GM12878 (cell line): Measurements from ENCODE around the gene NFAT5. TPM values are rescaled to one million over a fixed set of nuclear protein-coding genes. Genes with fewer than 3 reads are reported as not detected.
A peak's percentile ranks its signal among the peaks of the same experiment; 100 is the strongest.

Experiments
- ATAC-seq: fragments of 200-7000 bp; cut with Tn5 transposase; 3 replicates; pipeline ENCODE4 v1.9.1; 2020; ENCODE audit warnings: mild to moderate bottlenecking, moderate library complexity
- BruUV-seq: library from RNA; stranded (reverse); fragments of 400-500 nt; replicated peaks from 2 replicates; lab custom pipeline; 2021; lab: Mats Ljungman, UMichigan
- CTCF ChIA-PET: fragments of 300-600 bp; sonication (Branson Sonifier 250); formaldehyde crosslinking; extraction: SDS; loops from one replicate; lab custom pipeline; 2021; ENCODE audit warnings: inconsistent platforms; lab: Yijun Ruan, JAX
- POLR2A ChIA-PET: fragments of 350-600 bp; formaldehyde crosslinking; extraction: SDS; loops from one replicate; lab custom pipeline; 2021; ENCODE audit warnings: inconsistent platforms; lab: Charles Lee
- RAD21 ChIA-PET: fragments of 300-600 bp; sonication (Branson Sonifier 250); formaldehyde crosslinking; loops from one replicate; lab custom pipeline; 2023; ENCODE audit warnings: antibody characterized with exemption; ENCODE audit not compliant: unreplicated experiment; lab: Charles Lee
- SMC1A ChIA-PET: fragments of 300-600 bp; sonication (Branson Sonifier 250); formaldehyde crosslinking; loops from one replicate; lab custom pipeline; 2023; ENCODE audit not compliant: unreplicated experiment, uncharacterized antibody; lab: Charles Lee
- DNase-seq: peaks from one replicate; pipeline ENCODE4 v3.0.0-alpha.2; 2011; ENCODE audit warnings: low read depth, low spot score
- FAIRE-seq: peaks from 3 replicates; lab custom pipeline; 2011; peaks lifted over from hg19 to GRCh38; lab: Jason Lieb, UNC
- H2AFZ ChIP-seq: 2 replicates; pipeline ENCODE4 v1.6.0; 2011; ENCODE audit warnings: low read depth, low read length, control low read depth; ENCODE audit not compliant: control insufficient read depth
- H3K27ac ChIP-seq: 2 replicates; pipeline ENCODE4 v1.5.1; 2011; ENCODE audit warnings: control low read depth; ENCODE audit not compliant: control insufficient read depth, insufficient read depth
- H3K27me3 ChIP-seq, 2 experiments: replicated peaks in 1 of 2; 2 replicates each; pipeline versions ENCODE4 v1.6.0 to v1.6.1; 2011; ENCODE audit warnings: low read length in 1 of 2; ENCODE audit not compliant: control insufficient read depth in 2 of 2, insufficient read depth in 2 of 2
- H3K36me3 ChIP-seq, 2 experiments: 2 replicates each; pipeline ENCODE4 v1.5.1; 2011; ENCODE audit warnings: low read length in 1 of 2; ENCODE audit not compliant: control insufficient read depth in 2 of 2, insufficient read depth in 2 of 2
- H3K4me1 ChIP-seq: 2 replicates; pipeline ENCODE4 v1.6.1; 2011; ENCODE audit warnings: mild to moderate bottlenecking, low read length, moderate library complexity, mixed read lengths; ENCODE audit not compliant: control insufficient read depth, insufficient read depth
- H3K4me2 ChIP-seq: 2 replicates; pipeline ENCODE4 v1.6.0; 2011; ENCODE audit warnings: control low read depth; ENCODE audit not compliant: control insufficient read depth, insufficient read depth
- H3K4me3 ChIP-seq: fragments of 200-600 bp; sonication (generic); 2 replicates; pipeline ENCODE4 v1.5.1; 2016
- H3K79me2 ChIP-seq: 2 replicates; pipeline ENCODE4 v1.6.0; 2011; ENCODE audit warnings: low read length; ENCODE audit not compliant: control insufficient read depth, insufficient read depth
- H3K9ac ChIP-seq: 2 replicates; pipeline ENCODE4 v1.8.0; 2011; ENCODE audit warnings: low read length, control low read depth, mixed read lengths; ENCODE audit not compliant: control insufficient read depth, insufficient read depth
- H3K9me3 ChIP-seq: replicated peaks from 3 replicates; pipeline ENCODE4 v1.5.1; 2011; ENCODE audit warnings: mild to moderate bottlenecking, low read length; ENCODE audit not compliant: control insufficient read depth, insufficient read depth
- H4K20me1 ChIP-seq: 2 replicates; pipeline ENCODE4 v1.6.0; 2011; ENCODE audit not compliant: control insufficient read depth, insufficient read depth
- CREB1 ChIP-seq: IDR thresholded peaks from 2 replicates; pipeline ENCODE4 v1.6.1; 2012; ENCODE audit warnings: low read depth, mild to moderate bottlenecking, inconsistent platforms
- DPF2 ChIP-seq: fragments of 450-650 bp; IDR thresholded peaks from 2 replicates; pipeline ENCODE4 v1.6.1; 2017; ENCODE audit warnings: mild to moderate bottlenecking
- HDAC2 ChIP-seq: fragments of 200-600 bp; sonication (generic); IDR thresholded peaks from 2 replicates; pipeline ENCODE4 v1.6.1; 2017
- LARP7 ChIP-seq: fragments of 450-650 bp; IDR thresholded peaks from 2 replicates; pipeline ENCODE4 v1.6.1; 2017; ENCODE audit warnings: mild to moderate bottlenecking
- MTA2 ChIP-seq: fragments of 450-650 bp; IDR thresholded peaks from 2 replicates; pipeline ENCODE4 v1.6.1; 2016; ENCODE audit warnings: low read depth, mild to moderate bottlenecking, moderate library complexity
- MTA3 ChIP-seq: IDR thresholded peaks from 2 replicates; pipeline ENCODE4 v1.6.1; 2012; ENCODE audit warnings: low read length, inconsistent platforms, borderline replicate concordance
- RAD51 ChIP-seq: fragments of 450-650 bp; IDR thresholded peaks from 2 replicates; pipeline ENCODE4 v1.6.1; 2016; ENCODE audit warnings: moderate library complexity, mild to moderate bottlenecking, inconsistent platforms
- RUNX3 ChIP-seq: IDR thresholded peaks from 2 replicates; pipeline ENCODE4 v1.6.1; 2012; ENCODE audit warnings: low read length, inconsistent platforms
- SIN3A ChIP-seq: IDR thresholded peaks from 2 replicates; pipeline ENCODE4 v1.6.1; 2012; ENCODE audit warnings: low read depth, low read length, improper control_type of control experiment
- SUPT20H ChIP-seq: IDR thresholded peaks from 2 replicates; pipeline ENCODE4 v1.6.1; 2011; ENCODE audit warnings: low read depth, mild to moderate bottlenecking, low read length, moderate library complexity, borderline replicate concordance; ENCODE audit not compliant: control insufficient read depth
- TARDBP ChIP-seq: IDR thresholded peaks from 2 replicates; pipeline ENCODE4 v1.6.1; 2016; ENCODE audit warnings: borderline replicate concordance
- TCF7 ChIP-seq: IDR thresholded peaks from 2 replicates; pipeline ENCODE4 v1.6.1; 2014; ENCODE audit warnings: antibody characterized with exemption, borderline replicate concordance
- ZNF217 ChIP-seq: fragments of 450-650 bp; IDR thresholded peaks from 2 replicates; pipeline ENCODE4 v1.6.1; 2017; ENCODE audit warnings: antibody characterized with exemption, mild to moderate bottlenecking
- WGBS: methylation state at CpG from one replicate; pipeline ENCODE4 v1.1.6; 2016; ENCODE audit warnings: low lambda C conversion rate; ENCODE audit not compliant: insufficient replicate concordance, insufficient coverage; ENCODE audit errors: missing lambda C conversion rate; 5-methylcytosine and 5-hydroxymethylcytosine counted together
- in situ Hi-C: fragments of 300-500 bp; cut with MboI; formaldehyde crosslinking; loops from 9 replicates; pipeline ENCODE4 v1.14.3; 2018; ENCODE audit warnings: mixed read lengths
- intact Hi-C: fragments of 100-400 bp; cut with micrococcal nuclease; formaldehyde crosslinking; loops from one replicate; pipeline ENCODE4 v1.14.2; 2022; ENCODE audit not compliant: unreplicated experiment
- polyA plus RNA-seq, 11 experiments: library from polyadenylated mRNA; depleted of rRNA in 4 of 11; unstranded in 6 of 11; stranded (reverse) in 5 of 11; fragments of >200 nt; fragmentation: Nextera tagmentation in 4 of 11; fragmentation: Illumina TruSeq in 1 of 11; extraction: Ambion mirVana in 4 of 11; extraction: Trizol in 1 of 11; gene quantifications; 1 replicate in 1 of 11; 2 replicates in 10 of 11; pipeline versions ENCODE4 v1.2.1 to v1.2.3, GENCODE V29; 2011 to 2016; ENCODE audit warnings: inconsistent platforms in 2 of 11, missing spikeins in 2 of 11, low read depth in 1 of 11
- total RNA-seq, 4 experiments: library from RNA; depleted of rRNA in 3 of 4; stranded (reverse); fragments of >200 nt in 3 of 4; fragmentation: Illumina TruSeq in 1 of 4; extraction: Trizol in 1 of 4; gene quantifications; 2 replicates each; pipeline versions ENCODE4 v1.2.1 to v1.2.3, GENCODE V29; 2013 to 2021
- TF ChIP-seq, protein P1 (sequence below): fragments of 150-350 bp; IDR thresholded peaks from 2 replicates; pipeline ENCODE4 v1.6.1; 2014; ENCODE audit warnings: mild to moderate bottlenecking, low read depth, low read length

The NFAT5 gene
- total and polyA plus RNA-seq, 10 of the 15 experiments (the other 5 are each of a cell fraction or from before 2014, with no cell fraction given), result 0.58 to 31.5 (median 12.7) TPM

GRCh38 chr16:69711115-69711740 is 145.5 kb downstream of the NFAT5 start:
- no peak for DNase-seq
- TSS peak; percentile 31 for BruUV-seq

More at GRCh38 chr16:69711115-69711740, 145.5 kb downstream of the NFAT5 start:
- intact Hi-C loops (no loop called here), in situ Hi-C loops (no loop called here)
- FAIRE-seq, result no peak
- Histone ChIP-seq H3K27me3 (no peaks in the 10 kb centered on the region), H3K4me1 (no peaks in the 10 kb centered on the region), H3K9me3 (no peaks in the 10 kb centered on the region), H3K4me2 (no peak overlapping the region), H3K36me3 (peaks cover 0 to 3% of the 10 kb centered on the region in 2 experiments; a peak in 2 of 4 replicates), H2AFZ (no peak overlapping the region)
- no peak for ATAC-seq
- ChIA-PET CTCF (interaction anchor here (0.9 to 7.6 kb wide), 4 partner anchors 13 to 313 kb away, joined by 3 to 95 read pairs (median 40); partner anchors contain the start of genes NOB1 and NQO1), SMC1A (interaction anchor here (1.2 to 2.0 kb wide), 4 partner anchors 13 to 44 kb away, joined by 3 to 7 read pairs (median 4); partner anchors contain the start of gene NOB1), POLR2A (interaction anchor here (1.1 kb wide), 1 partner anchor 50 kb away, joined by 3 read pairs; no protein-coding TSS in a partner anchor)
- 99% methylated on average over 6 of the region's 12 CpGs for WGBS
- TF ChIP-seq CREB1, result no peak
- TF ChIP-seq, protein P1, sequence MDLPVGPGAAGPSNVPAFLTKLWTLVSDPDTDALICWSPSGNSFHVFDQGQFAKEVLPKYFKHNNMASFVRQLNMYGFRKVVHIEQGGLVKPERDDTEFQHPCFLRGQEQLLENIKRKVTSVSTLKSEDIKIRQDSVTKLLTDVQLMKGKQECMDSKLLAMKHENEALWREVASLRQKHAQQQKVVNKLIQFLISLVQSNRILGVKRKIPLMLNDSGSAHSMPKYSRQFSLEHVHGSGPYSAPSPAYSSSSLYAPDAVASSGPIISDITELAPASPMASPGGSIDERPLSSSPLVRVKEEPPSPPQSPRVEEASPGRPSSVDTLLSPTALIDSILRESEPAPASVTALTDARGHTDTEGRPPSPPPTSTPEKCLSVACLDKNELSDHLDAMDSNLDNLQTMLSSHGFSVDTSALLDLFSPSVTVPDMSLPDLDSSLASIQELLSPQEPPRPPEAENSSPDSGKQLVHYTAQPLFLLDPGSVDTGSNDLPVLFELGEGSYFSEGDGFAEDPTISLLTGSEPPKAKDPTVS, result no peak
- TF ChIP-seq MTA3, result no peak
- no peak for TF ChIP-seq TCF7
- TF ChIP-seq SIN3A, result no peak
- no peak for TF ChIP-seq DPF2
- no peak for TF ChIP-seq HDAC2
- no peak for TF ChIP-seq LARP7
- TF ChIP-seq RAD51, result no peak
- TF ChIP-seq MTA2, result no peak
- TF ChIP-seq RUNX3, result no peak
- TF ChIP-seq ZNF217, result no peak
- no peak for TF ChIP-seq SUPT20H
- TF ChIP-seq TARDBP, result no peak
- TF ChIP-seq, all 136 proteins: peak for 0
- no peaks in the 10 kb centered on the region for H4K20me1 ChIP-seq
- H3K79me2 ChIP-seq, result no peaks in the 10 kb centered on the region
- RAD21 ChIA-PET, result interaction anchor here (0.6 kb wide), 1 partner anchor 43 kb away, joined by 3 read pairs; the partner anchor contains the start of gene NOB1
- no peak overlapping the region for H3K9ac ChIP-seq
- H3K27ac ChIP-seq, result no peak overlapping the region
- no peak overlapping the region for H3K4me3 ChIP-seq
